Effector CD4-positive, alpha-beta T cell (primary cell): ENCODE results near the gene ETFA.

Source experiments
- DNase-seq: peaks from one replicate; pipeline ENCODE4 v3.0.0-alpha.2; 2020
- total RNA-seq: gene quantifications from one replicate; lab custom pipeline; 2026; lab: John Stamatoyannopoulos, UW

Gene ETFA
- 28.7 reads per million, percentile 55 among the genes with 10 or more reads in this experiment for total RNA-seq

DNA sequence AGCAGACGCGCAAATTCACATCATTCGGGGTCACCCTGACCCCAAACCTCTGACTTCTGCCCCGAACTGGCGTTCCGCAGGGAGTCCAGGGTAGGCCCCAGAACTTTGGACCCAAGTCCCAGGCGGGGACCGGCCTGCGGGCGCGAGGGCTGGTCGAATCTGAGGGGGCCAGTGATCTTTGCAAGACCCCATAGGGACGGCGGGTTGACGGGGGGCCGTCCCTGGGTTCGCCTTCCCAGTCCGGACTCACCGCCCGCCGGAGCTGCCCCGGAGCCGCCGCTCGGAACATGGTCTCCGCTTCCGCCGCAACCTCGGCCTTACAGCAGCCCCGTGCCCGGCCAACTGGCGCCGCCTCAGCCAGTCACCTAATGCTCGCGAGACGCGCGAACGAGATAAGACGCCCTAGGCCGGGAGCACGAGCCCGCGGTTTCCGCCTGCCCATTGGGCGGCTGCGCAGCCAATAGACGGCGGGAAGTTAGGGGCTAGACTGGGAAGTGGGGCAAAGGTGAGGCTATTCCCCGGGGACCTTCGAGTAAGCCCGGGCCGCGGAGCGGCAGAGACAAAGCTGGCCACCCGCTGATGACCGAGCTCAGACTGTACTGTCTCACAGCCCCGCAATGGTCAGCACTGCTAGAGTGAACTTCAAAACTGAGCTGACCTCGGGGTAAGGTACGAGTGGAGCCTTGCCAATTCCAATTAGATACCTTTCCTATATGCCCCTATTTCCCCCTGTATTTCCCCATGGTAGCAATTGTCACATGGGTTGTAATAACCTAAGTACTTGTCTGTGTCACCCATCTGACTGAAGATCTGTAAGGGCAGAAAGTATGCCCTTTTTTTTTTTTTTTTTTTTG, at the start of gene ETFA:
Gene ETFA, minus strand, starts transcription at position 370 of the 854 bp plus-strand sequence. Its CDS starts 81 bp downstream, at position 289.
- peak; percentile 76 for DNase-seq

DNA sequence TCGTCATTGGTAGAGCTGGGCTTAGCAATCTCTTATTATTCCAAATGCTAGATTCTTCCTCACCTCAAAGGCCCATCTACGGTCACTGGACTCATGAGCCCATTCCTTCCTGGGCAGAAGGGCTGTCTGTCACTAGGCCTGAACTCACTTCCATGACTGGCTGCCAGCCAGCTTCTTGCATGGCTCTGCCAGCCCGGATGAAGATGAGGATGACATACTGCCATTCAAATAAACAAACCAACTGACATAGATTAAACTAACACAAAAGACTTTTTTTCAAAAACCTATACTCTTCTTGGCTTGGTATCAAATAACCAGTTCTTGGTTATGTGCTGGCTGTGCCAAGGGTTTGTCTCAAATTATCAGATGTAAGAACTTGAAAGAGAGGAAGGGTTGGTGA, 49.1 kb upstream of the ETFA start:
- no peak for DNase-seq

DNA sequence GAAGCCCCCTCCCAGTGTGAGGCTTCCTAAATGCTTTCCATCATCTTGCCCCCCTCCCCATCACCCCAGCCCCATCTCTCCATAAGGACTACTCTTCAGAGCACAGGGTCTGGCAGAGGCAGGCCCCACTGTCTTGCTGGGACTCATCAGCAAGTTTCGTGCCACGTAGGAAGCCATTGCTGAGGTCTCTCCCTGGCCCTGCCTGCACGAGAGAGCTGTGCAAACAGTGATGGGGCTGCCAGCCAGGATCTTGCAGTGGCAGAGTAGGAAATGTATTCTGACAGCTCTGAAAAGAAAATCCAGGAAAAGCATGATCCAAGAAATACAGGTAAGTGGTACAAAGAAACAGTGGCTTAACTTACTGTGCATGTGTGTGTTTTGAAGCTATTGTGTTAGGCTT, 47.9 kb upstream of the ETFA start:
- no peak for DNase-seq

DNA sequence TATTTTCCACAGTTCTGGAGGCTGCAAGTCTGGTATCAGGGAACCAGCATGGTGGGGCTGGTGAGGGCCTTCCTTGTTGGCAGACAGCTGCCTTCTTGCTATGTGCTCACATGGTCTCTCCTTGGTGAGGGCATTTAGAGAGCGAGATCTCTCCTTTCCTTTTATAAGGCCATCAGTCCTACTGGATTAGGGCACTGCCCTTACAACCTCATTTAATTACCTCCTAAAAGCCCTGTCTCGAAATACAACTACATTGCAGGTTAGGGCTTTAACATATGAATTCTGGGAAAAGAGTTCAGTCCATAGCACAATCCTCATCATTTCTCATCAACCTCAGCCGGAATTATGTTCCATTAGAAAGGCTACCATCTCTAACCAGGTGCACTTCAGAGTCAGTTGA, 47.2 kb upstream of the ETFA start:
- DNase-seq: no peak

DNA sequence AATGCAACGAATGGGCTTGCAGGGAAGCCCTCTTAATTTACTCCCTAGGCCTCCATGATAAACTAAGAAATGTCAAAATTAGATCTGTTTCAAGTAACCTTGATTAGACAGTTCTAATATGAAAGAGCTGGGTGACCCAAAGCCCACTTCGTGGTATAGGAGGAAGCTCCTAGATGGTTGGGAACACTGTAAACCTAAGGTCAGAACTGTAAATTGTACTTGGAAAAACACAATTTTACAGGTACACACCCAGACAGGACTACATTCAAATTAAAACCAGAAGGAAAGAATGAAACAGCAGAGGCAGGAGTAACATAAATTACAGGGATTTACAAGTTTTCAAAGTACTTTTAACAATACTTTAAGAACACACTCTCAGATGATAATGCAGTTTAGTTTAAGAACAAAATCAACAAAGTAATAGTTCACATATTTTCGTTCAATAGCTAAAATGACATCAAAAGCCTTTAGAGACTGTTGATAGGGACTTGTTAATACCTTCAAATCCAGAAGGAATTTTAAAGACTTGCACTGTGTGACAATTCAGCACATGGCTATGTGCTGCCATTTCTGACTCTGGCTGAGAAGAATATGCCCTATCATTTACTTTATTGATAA, 43.7 kb upstream of the ETFA start:
- DNase-seq: no peak

DNA sequence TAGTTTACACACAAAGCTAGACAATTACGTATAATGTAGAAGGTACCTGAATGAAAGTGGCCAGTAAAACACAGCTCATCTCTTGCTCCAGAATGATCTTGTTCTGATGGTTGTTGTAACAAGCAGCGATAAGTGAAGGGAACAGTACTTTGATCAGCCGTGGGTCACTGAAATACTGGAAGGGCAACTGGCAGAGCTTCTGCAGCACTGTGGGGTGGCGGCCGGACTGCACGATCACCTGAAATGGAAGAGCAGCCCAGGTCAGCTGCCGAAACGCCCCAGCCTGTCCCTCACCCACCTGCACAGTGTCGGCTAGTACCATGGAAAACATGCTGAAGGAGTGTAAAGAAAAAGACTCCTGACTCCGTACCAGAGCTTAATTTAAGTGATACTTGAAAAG, 42.6 kb upstream of the ETFA start:
- DNase-seq: no peak

DNA sequence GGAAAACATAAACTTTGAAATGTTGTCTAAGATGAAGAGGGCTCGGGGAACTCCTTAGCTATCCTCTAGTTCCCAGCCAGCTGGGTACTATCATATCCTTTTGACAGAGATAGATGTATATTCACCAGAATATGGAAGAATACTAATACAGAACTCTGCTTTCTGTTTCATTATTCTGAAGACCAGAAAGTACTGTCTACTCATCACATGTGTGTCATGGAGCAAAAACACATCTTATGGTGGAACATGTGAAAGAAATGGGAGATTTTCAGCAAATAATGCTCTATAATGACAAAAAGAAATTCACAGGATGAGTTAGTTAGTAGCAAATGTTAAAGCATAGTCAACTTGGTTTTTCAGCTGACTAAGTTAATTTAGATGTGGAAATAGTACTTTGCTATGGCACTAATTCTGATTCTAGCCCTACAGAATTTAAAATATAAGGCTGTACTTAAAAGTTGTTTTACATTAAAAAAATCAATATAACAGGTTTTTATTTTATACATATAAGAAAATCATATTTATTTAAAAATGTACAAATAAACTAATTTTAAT, 41.8 kb upstream of the ETFA start:
- DNase-seq: no peak

DNA sequence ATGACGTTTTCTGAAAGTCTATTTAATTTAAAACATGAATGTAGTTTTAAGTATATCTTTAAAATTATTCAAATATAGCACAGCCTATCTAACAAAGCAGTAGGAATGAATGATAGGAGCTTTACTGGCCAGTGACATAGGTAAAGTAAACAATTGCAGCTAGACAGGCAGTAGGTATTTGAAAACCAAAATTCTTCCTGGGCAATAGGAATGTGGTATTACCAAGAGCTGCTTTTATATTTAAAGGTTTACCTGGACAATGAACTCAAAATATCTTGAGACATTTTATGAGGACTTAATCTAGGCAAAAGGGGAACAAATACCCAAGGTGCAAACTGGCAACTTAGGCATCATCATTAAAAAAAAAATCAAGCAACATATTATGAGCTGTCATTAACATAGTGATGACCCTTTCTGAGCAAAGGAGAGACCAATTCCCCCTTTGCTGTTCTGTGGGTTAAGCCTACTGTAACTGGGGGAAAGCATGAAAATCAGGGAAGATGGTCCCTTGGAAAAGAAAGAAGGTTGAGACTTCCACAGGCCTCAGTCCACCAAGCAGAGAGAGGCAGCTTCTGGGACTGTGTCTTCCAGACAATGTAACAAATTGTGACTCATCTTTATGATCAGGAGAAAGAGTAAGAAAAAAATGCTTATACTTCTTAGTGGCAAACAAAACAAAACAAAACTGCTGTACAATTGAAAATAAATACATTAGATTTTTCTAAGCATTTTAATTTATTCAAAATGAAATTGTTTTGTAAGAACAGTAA, 38.2 kb upstream of the ETFA start:
- DNase-seq: no peak

DNA sequence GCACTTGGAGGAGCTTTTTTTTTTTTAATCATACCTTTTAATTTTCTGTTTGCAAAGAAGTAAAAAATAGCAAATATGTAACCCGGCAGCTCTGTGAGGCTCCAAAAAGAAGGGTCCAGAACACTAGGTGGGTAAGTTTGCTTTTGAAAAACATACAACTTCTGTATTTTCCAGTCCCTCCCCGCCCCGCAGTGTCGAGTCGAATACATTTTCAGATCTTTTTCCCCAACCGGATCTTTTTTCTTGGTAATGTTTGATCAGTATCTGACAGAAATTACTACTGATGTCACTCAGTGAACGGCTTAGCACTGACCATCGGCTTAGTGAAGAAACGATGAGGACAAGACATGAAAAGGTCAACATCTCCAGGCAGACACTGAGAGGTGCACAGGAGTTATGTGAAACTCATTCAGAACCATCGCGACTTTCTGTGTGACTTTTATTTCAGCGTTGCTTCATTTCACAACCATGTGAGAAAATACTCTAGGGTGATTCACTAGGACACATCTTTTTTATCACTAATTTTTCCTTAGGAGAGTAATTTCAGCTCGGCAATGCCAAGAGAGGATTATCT, 36.3 kb upstream of the ETFA start:
- DNase-seq: no peak

DNA sequence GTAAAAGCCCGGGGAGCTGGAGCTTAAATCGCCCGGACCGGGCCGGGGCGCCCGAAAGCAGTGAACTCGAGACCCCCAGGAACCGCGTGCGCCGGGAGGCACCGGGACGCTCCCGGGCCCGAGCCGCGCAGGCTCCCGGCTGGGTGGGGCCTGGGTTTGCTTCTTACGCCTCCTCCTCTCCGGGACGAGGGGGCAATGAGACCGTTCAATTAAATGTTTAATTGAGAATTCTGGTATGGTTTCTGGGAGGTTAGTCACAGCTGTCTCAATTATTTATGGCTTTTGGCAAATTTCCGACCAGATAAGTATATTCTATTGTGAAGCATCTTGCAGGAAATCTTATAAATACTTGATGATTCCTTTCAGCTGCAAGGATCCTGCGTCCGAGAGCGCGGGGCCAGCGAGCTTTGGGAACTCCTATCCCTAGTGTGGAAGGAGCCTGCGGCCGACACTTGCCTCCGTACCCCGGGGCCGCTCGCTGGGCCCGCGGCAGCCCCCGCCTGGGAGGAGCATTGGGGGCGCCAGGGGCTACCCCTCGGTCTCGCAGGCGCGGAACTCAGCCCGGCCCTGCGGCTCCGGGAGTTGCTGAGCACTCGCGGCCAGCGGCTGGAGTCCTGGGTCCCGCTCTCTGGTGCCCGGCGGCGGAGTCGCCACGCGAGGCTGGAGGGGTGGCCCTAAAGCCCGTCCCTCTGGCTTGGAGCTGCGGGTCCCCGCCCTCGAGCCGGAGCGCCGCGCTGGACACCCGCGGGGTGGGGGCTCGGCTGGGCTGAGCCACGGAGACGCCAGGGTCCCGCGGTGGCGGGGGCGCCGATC, 35.6 kb upstream of the ETFA start:
- no peak for DNase-seq

DNA sequence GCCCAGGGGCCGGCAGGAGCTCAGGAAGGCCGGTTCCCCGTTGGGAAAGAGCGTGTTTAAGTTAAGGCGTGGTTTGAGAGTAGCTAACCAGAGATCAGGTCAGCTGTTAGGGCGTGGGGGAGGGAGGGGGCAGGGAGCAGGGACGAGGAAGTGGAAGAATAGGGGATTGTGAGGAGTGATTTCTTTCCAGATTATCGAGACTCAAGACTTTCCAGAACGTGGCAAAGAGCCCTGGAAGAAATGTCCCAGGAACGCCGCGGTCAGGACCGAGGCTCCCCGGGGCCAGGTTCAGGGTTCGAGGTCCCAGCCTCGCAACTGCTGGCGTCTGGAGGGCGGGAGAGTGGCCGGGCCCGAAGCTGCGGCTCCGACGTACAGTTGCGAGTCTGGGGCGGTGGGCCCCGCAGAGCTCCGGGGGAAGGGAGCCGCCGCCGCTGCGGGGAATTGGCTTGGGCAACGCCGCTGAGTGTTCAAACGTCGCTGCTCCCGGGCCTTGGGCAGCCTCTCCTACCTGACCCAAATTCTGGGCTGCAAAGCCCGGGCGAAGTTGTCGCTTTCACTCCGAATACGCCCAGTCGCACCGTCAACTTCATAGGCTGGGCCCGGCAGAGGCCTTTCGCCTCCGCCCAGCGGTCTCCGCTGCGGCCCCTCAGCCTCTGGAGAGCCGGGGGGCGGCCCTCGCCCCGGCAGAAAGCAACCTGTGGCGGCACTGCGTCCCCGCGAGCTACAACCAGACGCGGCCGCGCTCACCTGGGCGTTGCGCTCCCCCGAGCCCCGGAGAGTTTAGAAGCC, 34.8 kb upstream of the ETFA start:
- DNase-seq: no peak

DNA sequence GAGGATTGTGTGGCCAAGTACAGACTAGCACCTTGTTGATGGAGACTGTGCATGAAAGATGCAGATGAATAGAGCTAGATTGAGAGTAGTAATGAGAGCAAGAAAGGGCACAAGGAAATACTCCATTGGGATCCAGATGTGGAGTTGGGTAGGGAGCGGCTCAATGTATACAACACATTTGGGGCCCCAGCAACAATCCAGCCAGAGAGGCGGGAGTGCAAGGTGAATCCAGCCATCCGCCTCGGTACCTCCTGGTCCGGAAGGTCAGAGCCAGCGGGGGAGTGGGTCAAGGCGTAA, 34.3 kb upstream of the ETFA start:
- DNase-seq: no peak

DNA sequence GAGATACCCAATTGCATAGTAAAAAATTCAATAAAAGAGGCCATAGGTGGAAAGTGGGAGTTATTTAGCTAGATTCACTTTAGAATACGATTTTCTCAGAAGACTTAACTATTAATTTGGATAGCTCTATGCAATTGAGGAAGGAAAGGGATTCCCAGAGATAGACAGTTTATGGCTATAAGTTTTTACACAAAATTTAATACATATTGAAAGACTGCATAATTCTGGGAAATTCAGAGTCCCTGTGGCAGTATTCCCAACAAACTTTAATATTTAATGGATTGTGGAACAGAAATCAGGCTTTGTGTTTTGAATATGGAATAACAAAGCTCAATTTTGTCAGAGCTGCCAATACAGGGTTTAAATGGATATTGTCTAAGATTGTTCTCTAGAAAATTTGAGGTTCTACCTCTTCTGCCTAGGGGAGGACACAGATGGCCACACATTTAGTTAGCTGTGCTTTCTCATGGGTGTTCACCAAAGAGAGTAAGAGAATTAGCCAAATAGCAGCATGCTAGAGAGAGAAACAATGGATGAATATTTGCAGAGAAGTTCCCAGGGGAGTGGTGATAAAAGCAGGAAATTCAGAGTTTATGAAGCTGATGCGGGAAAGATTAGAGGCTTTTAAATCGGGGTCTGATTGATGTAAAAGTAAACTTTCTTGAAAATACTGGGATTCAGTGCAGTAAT, 33.8 kb upstream of the ETFA start:
- DNase-seq: no peak

DNA sequence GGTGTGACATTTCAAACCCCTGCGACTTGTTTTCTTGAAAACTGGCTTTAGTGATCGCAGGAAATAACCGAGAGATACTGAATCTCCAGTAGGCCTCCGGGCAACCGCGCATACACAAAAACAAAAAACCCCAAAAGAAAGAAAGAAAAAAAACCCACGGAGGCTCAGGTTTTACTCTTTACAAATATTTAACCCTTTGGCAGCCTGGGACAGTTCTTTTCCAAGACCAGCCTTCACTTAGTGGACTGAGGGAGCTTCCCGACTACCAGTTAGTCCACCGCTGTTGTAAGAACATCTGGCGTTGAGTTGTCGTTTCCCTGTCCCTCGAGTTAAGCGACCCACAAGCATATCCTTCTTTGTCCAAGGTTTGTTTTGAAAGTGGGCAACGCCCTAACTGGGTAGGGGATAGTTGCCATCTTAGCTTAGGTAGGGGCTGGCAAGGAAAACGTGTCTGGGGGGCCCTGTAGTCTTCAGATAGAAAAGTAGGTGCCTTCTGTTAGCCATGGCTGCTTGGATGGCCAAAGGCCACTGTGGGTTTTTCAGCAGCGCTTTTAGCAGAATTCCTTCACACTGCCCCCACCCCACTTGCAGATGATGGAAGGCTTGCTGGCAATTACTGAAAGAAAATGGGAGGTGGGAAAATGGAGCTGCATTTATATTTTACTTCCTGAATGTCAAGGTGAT, 32.2 kb upstream of the ETFA start:
- no peak for DNase-seq

DNA sequence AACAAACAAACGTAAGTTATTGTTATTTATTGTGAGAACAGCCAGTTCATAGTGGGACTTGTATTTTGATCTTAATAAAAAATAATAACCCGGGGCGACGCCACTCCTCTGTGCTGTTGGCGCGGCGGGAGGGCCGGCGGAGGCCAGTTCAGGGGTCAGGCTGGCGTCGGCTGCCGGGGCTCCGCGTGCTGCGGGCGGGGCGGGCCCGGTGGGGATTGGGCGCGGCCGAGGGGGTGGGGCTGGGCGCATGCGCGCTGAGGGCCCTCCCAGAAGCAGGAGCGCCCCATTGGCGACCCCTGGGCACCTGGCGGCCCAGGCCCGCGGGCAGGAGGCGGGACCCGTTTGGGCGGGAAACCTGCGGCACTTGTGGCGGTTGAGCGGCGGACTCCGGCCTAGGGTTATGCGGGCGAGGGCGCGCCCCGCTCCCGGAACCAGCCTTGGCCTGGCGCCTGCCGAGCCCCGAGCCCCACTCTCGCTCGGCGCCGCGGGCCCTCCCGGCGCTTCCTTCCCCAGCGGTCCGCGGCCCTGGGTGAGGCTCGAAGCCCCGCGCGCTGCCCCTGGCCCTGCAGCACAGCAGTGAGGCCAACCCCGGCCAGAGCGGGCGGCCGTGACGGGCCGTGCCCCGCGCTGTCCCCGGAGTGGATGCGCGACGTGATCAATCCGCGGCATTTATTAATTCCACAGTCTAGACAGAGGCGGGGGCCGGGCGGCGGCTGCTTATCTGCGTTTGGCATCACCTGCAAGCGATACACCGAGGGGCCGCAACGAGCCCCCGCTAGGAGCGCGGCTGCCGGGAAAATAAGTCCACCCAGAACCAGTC, 31.3 kb upstream of the ETFA start:
- DNase-seq: no peak

DNA sequence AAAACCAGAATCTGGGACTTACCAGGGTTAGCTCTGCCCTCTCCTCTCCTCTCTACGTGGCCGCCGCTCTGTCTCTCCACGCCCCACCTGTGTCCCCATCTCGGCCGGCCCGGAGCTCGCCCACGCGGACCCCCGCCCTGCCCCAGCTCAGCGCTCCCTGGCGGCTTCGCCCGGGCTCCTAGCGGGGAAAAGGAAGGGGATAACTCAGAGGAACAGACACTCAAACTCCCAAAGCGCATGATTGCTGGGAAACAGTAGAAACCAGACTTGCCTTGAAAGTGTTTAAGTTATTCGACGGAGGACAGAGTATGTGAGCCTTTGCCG, 30.8 kb upstream of the ETFA start:
- no peak for DNase-seq

DNA sequence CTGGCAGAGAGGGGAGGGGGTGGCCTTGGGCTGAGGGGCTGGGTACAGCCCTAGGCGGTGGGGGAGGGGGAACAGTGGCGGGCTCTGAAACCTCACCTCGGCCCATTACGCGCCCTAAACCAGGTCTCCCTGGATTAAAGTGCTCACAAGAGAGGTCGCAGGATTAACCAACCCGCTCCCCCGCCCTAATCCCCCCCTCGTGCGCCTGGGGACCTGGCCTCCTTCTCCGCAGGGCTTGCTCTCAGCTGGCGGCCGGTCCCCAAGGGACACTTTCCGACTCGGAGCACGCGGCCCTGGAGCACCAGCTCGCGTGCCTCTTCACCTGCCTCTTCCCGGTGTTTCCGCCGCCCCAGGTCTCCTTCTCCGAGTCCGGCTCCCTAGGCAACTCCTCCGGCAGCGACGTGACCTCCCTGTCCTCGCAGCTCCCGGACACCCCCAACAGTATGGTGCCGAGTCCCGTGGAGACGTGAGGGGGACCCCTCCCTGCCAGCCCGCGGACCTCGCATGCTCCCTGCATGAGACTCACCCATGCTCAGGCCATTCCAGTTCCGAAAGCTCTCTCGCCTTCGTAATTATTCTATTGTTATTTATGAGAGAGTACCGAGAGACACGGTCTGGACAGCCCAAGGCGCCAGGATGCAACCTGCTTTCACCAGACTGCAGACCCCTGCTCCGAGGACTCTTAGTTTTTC, 30.2 kb upstream of the ETFA start:
- DNase-seq: no peak

DNA sequence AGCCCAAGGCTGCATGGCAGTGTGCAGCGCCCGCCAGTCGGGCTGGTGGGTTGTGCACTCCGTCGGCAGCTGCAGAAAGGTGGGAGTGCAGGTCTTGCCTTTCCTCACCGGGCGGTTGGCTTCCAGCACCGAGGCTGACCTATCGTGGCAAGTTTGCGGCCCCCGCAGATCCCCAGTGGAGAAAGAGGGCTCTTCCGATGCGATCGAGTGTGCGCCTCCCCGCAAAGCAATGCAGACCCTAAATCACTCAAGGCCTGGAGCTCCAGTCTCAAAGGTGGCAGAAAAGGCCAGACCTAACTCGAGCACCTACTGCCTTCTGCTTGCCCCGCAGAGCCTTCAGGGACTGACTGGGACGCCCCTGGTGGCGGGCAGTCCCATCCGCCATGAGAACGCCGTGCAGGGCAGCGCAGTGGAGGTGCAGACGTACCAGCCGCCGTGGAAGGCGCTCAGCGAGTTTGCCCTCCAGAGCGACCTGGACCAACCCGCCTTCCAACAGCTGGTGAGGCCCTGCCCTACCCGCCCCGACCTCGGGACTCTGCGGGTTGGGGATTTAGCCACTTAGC, 29.6 kb upstream of the ETFA start:
- peak; percentile 26 for DNase-seq
